WI38 (cell line): ENCODE results near the gene PACC1.

Experiments used
- H3K4me3 ChIP-seq: 2 replicates; pipeline ENCODE4 v1.5.1; 2011; ENCODE audit warnings: low read depth, mild to moderate bottlenecking, control low read depth, low read length
- TF ChIP-seq, protein P1 (sequence below): IDR thresholded peaks from 2 replicates; pipeline ENCODE4 v1.5.1; 2012; ENCODE audit warnings: low read depth, mild to moderate bottlenecking, control low read depth, low read length

Gene PACC1

DNA sequence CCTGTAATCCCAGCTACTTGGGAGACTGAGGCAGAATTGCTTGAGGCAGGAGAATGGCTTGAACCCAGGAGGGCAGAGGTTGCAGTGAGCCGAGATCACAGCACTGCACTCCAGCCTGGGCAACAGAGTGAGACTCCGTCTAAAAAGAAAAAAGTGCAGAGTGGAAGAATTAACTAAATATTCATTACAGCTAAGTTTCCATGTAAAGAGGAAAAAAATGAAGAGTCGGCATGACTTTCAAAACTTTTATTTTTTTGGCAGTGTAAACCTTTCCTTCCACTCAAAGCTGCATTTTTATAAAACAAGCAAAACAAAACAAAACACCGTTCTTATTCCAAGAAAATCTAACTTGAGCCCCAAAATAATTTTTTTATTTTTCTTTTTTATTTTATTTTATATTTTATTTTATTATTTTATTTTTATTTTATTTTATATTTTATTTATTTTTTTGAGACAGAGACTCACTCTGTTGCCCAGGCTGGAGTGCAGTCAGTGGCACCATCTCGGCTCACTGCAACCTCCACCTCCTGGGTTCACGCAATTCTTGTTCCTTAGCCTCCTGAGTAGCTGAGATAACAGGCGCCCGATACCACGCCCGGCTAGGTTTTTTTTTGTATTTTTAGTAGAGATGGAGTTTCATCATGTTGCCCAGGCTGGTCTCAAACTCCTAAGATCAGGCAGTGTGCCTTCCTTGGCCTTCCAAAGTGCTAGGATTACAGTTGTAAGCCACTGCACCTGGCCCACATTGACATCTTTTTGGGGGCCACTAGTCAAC is 62.9 kb downstream of the PACC1 start:
- TF ChIP-seq, protein P1, sequence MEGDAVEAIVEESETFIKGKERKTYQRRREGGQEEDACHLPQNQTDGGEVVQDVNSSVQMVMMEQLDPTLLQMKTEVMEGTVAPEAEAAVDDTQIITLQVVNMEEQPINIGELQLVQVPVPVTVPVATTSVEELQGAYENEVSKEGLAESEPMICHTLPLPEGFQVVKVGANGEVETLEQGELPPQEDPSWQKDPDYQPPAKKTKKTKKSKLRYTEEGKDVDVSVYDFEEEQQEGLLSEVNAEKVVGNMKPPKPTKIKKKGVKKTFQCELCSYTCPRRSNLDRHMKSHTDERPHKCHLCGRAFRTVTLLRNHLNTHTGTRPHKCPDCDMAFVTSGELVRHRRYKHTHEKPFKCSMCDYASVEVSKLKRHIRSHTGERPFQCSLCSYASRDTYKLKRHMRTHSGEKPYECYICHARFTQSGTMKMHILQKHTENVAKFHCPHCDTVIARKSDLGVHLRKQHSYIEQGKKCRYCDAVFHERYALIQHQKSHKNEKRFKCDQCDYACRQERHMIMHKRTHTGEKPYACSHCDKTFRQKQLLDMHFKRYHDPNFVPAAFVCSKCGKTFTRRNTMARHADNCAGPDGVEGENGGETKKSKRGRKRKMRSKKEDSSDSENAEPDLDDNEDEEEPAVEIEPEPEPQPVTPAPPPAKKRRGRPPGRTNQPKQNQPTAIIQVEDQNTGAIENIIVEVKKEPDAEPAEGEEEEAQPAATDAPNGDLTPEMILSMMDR = no peak
- H3K4me3 ChIP-seq = no peak overlapping the region

DNA sequence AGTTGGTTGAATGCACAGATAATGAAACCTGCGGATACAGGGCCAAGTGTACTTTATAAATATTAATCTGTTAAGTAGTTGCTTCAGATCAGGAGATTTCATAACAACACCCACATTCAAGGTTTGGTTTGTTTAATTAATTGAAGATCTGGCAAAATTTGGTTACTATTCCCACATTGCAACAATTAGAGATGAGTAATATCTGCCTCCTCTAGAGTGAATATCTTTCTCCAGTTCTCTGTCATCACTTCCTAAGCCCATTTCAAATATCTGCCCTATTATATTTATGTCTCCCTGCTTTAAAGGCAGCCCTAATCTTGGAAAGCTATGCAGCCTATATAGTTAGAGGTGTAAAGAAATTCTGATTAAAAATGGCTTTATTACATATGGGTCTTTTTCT is 68.1 kb downstream of the PACC1 start:
- H3K4me3 ChIP-seq = no peak overlapping the region
- TF ChIP-seq, protein P1 = no peak

DNA sequence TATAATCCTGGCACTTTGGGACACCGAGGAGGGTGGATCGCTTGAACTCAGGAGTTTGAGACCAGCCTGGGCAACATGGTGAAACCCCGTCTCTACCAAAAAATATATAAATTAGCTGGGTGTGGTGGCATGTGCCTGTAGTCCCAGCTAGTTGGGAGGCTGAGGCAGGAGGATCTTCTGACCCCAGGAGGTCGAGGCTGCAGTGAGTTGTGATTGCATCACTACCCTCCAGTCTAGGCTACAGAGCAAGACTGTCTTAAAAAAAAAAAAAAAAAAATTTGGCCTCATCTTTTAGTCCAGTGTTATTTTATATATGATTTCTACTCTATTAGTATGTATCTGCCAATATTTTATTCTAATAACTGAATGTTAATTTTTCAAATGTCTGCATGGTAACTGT is 69.8 kb downstream of the PACC1 start:
- H3K4me3 ChIP-seq = no peak overlapping the region
- TF ChIP-seq, protein P1 = no peak

DNA sequence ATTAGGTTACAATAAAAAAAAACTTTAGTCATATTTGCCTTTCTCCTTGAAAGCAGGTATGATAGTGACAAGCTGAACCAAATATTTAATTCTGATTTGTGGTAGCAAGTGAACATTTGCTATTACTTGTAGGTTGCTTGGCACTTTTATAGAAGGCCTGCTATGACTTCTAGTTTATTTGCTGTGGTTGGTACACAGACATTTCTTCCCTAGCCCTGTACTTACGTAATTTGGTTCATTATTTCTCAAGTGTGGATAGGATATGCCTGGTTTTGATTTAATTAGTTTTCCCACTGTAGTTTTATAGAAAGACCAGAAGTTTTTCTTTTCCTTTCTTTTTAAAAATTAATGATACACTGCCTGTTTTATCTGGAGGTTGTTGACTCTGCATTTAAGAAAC is 73.6 kb downstream of the PACC1 start:
- H3K4me3 ChIP-seq = no peak overlapping the region
- TF ChIP-seq, protein P1 = no peak

DNA sequence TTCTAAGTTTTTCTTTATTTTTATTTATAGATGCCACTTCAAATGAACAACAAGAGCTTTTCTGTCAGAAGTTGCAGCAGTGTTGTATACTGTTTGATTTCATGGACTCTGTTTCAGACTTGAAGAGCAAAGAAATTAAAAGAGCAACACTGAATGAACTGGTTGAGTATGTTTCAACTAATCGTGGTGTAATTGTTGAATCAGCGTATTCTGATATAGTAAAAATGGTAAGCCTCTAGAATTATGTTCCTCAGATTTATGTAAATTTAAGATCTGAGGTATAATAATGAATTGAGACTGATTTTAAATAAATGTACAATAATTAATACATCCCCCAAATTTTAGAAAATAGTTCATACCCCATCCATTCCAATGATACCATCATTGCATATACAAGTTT is 85.6 kb downstream of the PACC1 start:
- no peak overlapping the region for H3K4me3 ChIP-seq
- TF ChIP-seq, protein P1 = no peak

DNA sequence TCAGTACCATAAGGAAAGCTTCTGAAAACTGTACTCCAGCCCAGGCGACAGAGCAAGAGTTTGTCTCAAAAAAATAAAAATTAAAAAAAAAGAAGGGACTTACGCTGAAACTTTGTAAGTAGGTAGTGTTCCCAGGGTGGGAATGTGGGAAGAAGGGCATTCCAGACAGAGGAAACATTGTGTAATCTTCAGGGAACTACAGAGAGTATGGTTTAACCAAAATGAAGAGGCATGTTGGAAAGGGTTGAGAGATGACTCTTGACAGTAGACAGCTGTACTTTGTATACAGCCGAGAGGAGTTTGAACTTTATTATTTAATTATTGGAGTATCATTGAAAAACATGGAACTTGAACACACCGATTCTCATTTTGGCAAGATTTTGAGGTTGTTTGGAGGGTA is 86.4 kb downstream of the PACC1 start:
- no peak overlapping the region for H3K4me3 ChIP-seq
- TF ChIP-seq, protein P1 = no peak

DNA sequence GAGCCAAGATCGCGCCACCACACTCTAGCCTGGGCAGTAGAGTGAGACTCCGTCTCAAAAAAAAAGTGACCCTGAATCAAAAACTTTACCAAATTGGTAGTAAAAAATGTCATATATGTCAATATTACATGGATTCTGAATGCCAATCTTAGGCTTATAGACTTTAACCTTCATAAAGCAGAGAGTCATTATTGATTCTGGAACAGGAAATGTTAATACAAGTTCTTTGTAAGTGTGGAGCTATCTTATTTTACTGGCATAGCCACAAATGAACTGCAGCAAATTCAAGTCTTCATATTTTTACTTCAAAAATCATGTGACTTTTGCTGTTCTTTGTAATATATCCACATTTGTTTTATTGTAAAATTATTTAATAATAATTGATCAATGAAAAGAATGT is 88.1 kb downstream of the PACC1 start:
- TF ChIP-seq, protein P1 = no peak
- no peak overlapping the region for H3K4me3 ChIP-seq
